ENCODE measurements around the gene C1orf53. TPM values are rescaled to one million over a fixed set of nuclear protein-coding genes. Genes with fewer than 3 reads are reported as not detected.

C1orf53 gene
- total RNA-seq, 1 experiment from 2014 or later = 1.4 TPM

- H3K79me2 ChIP-seq (ENCODE audit: insufficient read depth, low read length) = no peaks in the 10 kb centered on the region
- Mint-ChIP-seq H3K27me3 (ENCODE audit: low read depth) (no peaks in the 10 kb centered on the region), H3K27ac (no peak overlapping the region), H3K4me3 (no peak overlapping the region), H3K4me1 (peaks cover 4 to 8% of the 10 kb centered on the region in 2 experiments), H3K36me3 (ENCODE audit: insufficient read depth in 1 of 3, low read depth in 3 of 3) (no peaks in the 10 kb centered on the region), H3K9me3 (peaks cover 0 to 3% of the 10 kb centered on the region in 2 experiments; a peak in 2 of 5 replicates)
- no peaks in the 10 kb centered on the region for H3K23me2 ChIP-seq (ENCODE audit: insufficient read length, low read depth, low read length, poor library complexity, severe bottlenecking)
- H3K79me1 ChIP-seq (ENCODE audit: insufficient read depth, low read depth, low read length, poor library complexity, severe bottlenecking) = no peaks in the 10 kb centered on the region
- no peaks in the 10 kb centered on the region for H3K9me3 ChIP-seq (ENCODE audit: control insufficient read depth, low read depth, low read length)
- H3K18ac ChIP-seq (ENCODE audit: insufficient read length, low read depth, low read length) = no peak overlapping the region
- H2BK15ac ChIP-seq (ENCODE audit: low read depth, low read length) = no peak overlapping the region
- no peak overlapping the region for H2BK5ac ChIP-seq (ENCODE audit: insufficient read length, low read length)
- H2BK12ac ChIP-seq (ENCODE audit: insufficient read length, low read depth, low read length) = no peak overlapping the region
- WGBS (ENCODE audit: extremely low coverage, insufficient read length, low lambda C conversion rate) = no CpG with 5 or more reads among the region's 1 CpG
- no peak overlapping the region for H2BK20ac ChIP-seq (ENCODE audit: low read depth, low read length, poor library complexity, severe bottlenecking)
- no peaks in the 10 kb centered on the region for H3K27me3 ChIP-seq (ENCODE audit: insufficient read depth, low read length)
- DNase-seq = no peak
- H3K4me1 ChIP-seq (ENCODE audit: insufficient read depth, low read length) = no peaks in the 10 kb centered on the region; the same call in 1 of the 2 replicates
- no peak overlapping the region for H2AK5ac ChIP-seq (ENCODE audit: insufficient read length, low read length)
- no peak overlapping the region for H4K5ac ChIP-seq (ENCODE audit: insufficient read length, low read depth, low read length)
- TF ChIP-seq CTCF (conservative IDR thresholded peaks at IDR 0.05) = no peak
- H3K23ac ChIP-seq (ENCODE audit: insufficient read length, low read depth, low read length) = no peak overlapping the region
- no peak overlapping the region for H3K4ac ChIP-seq (ENCODE audit: low read depth, low read length)
- H3K14ac ChIP-seq (ENCODE audit: insufficient read depth, low read length) = no peak overlapping the region
- H3K27ac ChIP-seq (ENCODE audit: insufficient read length, low read depth, low read length) = no peak overlapping the region
- no peak overlapping the region for H2AFZ ChIP-seq (ENCODE audit: low read length)
- no peak overlapping the region for H3K56ac ChIP-seq (ENCODE audit: insufficient read length, low read depth, low read length)
- no peak overlapping the region for H4K91ac ChIP-seq (ENCODE audit: insufficient read length, low read depth, low read length)
- H4K20me1 ChIP-seq (ENCODE audit: control insufficient read depth, insufficient read depth, insufficient read length) = no peaks in the 10 kb centered on the region
- no peak overlapping the region for H3K4me2 ChIP-seq (ENCODE audit: insufficient read depth, insufficient read length, low read length)
- H2BK120ac ChIP-seq (ENCODE audit: low read depth, low read length, poor library complexity, severe bottlenecking) = no peak overlapping the region
- H4K8ac ChIP-seq (replicated peaks; ENCODE audit: insufficient read length, low read depth, low read length) = no peak overlapping the region
- H3K9ac ChIP-seq (ENCODE audit: extremely low read depth, insufficient read length, low read length) = no peak overlapping the region
- H3T11ph ChIP-seq (ENCODE audit: low read length) = no peak overlapping the region
These were observed 43.4 kb upstream of the C1orf53 start for GRCh38 chr1:197859024-197859423.
